Epithelial cell of proximal tubule (primary cell): ENCODE results near the gene ZMAT5. TPM values are rescaled to one million over a fixed set of nuclear protein-coding genes. Genes with fewer than 3 reads are reported as not detected.

Experiments used
- DNase-seq: peaks from one replicate; pipeline ENCODE4 v3.0.0-alpha.2; 2011; ENCODE audit warnings: low read depth
- H3K4me3 ChIP-seq: 2 replicates; pipeline ENCODE4 v1.5.1; 2011; ENCODE audit warnings: low read depth, mild to moderate bottlenecking, low read length
- total RNA-seq: library from RNA; depleted of rRNA; stranded (reverse); fragments of >200 nt; gene quantifications from 2 replicates; pipeline ENCODE4 v1.2.3, GENCODE V29; 2015
- TF ChIP-seq, protein P1 (sequence below): conservative IDR thresholded peaks from 2 replicates; pipeline ENCODE4 v1.5.1; 2012; ENCODE audit warnings: low read depth, mild to moderate bottlenecking, low read length

The ZMAT5 gene
- total RNA-seq, 1 donor from 2014 or later = 24.8 TPM

DNA sequence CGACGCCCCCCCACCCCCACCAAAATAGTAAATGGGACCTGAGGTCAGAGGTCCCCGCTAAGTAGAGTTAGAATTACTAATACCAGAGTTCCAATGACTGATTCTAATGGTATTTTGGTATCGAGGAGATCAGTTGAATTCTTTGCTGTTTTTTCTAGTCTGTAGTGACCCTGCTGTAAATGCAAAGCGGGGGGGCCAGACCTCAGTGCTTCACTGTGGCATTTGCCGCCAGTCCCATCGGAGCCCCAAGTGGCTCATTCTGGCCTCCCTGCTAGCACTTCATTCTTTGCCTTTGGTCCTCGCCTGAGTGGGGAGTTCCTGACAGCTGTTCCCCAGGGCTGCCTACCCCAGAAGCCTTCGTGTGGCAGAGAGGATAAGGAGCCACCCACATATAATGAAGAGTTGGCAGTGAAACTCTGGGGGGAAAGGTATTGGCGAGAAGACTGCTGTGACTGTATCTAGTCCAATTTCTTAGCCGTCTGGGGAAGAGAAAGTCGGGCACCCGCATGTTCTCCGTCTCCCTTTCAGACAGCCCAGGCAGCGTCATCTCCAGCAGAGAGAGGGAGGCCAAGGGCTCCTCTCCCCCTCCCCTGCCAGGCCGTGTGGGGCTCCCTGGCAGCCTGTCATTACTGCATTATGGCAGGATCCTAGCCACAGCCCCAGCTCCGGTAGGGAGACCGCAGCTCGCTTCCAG lies 66.5 kb downstream of the ZMAT5 start:
- TF ChIP-seq, protein P1, sequence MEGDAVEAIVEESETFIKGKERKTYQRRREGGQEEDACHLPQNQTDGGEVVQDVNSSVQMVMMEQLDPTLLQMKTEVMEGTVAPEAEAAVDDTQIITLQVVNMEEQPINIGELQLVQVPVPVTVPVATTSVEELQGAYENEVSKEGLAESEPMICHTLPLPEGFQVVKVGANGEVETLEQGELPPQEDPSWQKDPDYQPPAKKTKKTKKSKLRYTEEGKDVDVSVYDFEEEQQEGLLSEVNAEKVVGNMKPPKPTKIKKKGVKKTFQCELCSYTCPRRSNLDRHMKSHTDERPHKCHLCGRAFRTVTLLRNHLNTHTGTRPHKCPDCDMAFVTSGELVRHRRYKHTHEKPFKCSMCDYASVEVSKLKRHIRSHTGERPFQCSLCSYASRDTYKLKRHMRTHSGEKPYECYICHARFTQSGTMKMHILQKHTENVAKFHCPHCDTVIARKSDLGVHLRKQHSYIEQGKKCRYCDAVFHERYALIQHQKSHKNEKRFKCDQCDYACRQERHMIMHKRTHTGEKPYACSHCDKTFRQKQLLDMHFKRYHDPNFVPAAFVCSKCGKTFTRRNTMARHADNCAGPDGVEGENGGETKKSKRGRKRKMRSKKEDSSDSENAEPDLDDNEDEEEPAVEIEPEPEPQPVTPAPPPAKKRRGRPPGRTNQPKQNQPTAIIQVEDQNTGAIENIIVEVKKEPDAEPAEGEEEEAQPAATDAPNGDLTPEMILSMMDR = no peak
- DNase-seq = no peak
- H3K4me3 ChIP-seq = no peak overlapping the region

DNA sequence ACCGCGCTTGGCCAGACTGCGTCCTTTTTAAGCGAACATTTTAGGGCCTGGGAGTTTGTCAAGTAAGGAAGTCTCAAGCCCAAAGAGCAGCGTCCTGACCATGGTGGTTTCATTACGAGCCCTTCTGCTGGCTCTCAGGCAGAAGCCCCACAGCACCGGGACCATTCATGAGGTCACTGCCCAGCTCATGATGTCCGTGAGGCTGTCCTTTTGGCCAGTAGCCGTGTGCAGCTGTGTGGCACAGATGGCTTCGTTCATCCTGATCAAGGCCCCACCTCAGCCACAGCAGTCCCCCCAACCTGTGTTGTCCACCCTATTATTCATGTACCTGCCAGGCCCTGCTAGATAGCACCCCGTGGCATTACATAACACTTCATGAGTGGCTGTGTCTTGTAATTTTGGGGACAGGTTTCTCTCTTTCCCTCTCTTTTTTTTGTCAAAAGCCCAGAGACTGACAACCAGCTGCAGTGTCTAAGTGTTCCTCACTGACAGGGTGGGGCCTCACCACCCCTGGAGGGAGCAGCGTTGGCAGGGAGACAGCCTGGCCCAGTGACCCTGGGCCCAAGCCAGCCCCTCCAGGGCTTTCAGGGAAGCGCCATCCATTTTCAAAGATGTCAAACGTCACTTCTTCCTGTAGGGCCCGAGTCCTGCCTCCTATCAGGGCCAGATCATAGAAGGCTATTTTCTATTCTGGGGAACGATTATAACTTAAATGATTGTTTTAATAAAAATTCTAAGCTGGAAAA lies 68.8 kb downstream of the ZMAT5 start:
- no peak for DNase-seq
- TF ChIP-seq, protein P1 = no peak
- H3K4me3 ChIP-seq = no peak overlapping the region

GRCh38 chr22:29695129-29695926 lies 71.5 kb downstream of the ZMAT5 start:
- TF ChIP-seq, protein P1 = no peak
- H3K4me3 ChIP-seq = no peak overlapping the region
- DNase-seq = no peak

DNA sequence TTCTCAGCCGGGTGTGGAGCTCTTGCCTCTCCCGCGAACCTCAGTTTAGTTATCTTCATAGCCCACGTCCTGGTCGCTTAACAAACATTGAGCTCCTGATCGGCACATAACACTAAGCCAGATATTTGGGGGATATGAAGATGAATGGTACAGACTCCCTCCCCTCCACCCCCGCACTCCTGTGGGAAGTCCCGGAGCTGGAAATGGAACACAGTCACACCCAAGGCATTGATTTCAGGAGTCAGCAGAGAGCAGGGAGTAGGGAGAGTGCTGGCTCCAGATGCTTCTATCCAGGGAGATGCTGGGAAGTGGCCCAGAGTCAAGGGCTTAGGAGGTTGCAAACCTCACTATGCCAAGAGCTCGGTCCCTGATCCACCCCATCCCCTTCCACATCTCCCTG lies 73.1 kb downstream of the ZMAT5 start:
- DNase-seq = no peak
- TF ChIP-seq, protein P1 = no peak
- H3K4me3 ChIP-seq = no peak overlapping the region

GRCh38 chr22:29693161-29693560 lies 73.6 kb downstream of the ZMAT5 start:
- TF ChIP-seq, protein P1 = no peak
- H3K4me3 ChIP-seq = no peak overlapping the region
- no peak for DNase-seq

DNA sequence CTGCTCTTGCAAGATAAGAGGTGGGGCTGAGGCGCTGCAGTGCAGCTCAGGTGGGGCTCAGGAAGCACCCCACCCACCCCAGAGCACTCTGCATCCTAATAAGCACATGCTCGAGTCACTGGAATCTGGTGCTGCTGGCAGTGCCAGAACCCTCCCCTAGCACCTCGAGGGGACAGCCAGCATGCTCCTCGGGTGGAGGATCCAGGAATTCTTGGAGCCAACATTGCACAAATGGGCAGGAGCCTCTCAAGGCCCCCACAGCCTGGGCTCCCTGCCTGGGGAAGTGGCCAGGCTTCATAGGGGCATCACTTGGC lies 74.5 kb downstream of the ZMAT5 start:
- no peak overlapping the region for H3K4me3 ChIP-seq
- DNase-seq = no peak
- TF ChIP-seq, protein P1 = no peak
